Mesodermal cell (in vitro differentiated cells): ENCODE results near the gene BLOC1S1.

Experiments
- H3K27ac ChIP-seq: 2 replicates; pipeline ENCODE4 v1.7.0; 2013; ENCODE audit warnings: mild to moderate bottlenecking, low read depth, low read length, moderate library complexity; ENCODE audit not compliant: severe bottlenecking
- H3K36me3 ChIP-seq: 2 replicates; pipeline ENCODE4 v1.7.1; 2013; ENCODE audit warnings: mild to moderate bottlenecking, low read length, moderate library complexity; ENCODE audit not compliant: control insufficient read depth, insufficient read depth
- H3K4me1 ChIP-seq: one replicate; pipeline ENCODE4 v1.7.1; 2013; ENCODE audit warnings: mild to moderate bottlenecking, low read length; ENCODE audit not compliant: insufficient read depth, control insufficient read depth, poor library complexity, severe bottlenecking
- H3K4me3 ChIP-seq: 2 replicates; pipeline ENCODE4 v1.7.0; 2013; ENCODE audit warnings: low read length, control low read depth, mild to moderate bottlenecking; ENCODE audit not compliant: insufficient read depth, poor library complexity, severe bottlenecking; ENCODE audit errors: extremely low read depth
- H3K9me3 ChIP-seq: 2 replicates; pipeline ENCODE4 v1.7.1; 2013; ENCODE audit warnings: mild to moderate bottlenecking, low read length, moderate library complexity; ENCODE audit not compliant: control insufficient read depth
- WGBS, 2 experiments: methylation state at CpG; one replicate each; pipeline ENCODE4 v1.1.5; 2013; ENCODE audit warnings: missing lambda C conversion rate in 2 of 2; ENCODE audit not compliant: insufficient coverage in 2 of 2; 5-methylcytosine and 5-hydroxymethylcytosine counted together

BLOC1S1 gene

DNA sequence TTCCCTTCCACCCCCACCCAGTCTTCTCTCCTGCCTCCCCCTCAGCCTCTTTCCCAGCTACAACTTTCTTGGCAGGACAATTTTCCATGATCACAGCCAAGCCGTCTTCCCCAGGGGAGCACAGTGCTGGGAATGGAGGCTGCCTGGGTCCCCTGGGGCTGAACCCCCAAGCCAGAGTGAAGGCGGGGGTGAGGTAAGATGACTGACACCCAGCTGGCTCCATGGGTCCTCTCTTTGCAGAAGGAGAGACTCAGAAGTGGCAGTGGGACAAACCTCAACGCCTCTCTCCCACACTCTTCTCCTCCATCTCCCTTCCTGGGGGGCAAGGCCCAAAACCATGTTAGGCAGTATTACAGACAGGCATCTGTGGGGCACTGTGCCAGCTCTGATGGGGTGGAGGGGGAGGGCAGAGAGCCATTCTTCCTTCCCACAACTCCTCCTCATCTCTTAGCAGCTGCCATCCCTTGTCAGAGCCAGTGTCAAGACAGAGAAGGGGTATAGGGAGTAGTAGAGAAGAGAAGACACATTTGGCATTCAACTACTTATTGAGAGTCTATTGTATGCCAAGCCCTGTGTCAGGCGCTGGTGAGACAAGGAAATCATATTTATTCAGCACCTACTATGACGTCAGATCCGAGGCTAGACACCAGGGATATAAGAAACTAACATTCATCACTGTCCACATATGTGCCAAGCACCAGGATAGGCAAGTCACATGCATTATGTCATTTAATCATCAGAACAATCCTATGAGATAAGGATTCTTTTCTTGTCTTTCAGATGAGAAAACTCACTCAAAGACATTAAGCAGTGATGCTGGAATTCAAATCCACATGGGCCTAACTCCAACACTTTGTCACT lies 11.7 kb upstream of the BLOC1S1 start:
- no peak overlapping the region for H3K4me3 ChIP-seq
- 95 to 100% methylated on average over 1 to 4 of the region's 6 CpGs for WGBS, 2 experiments
- H3K27ac ChIP-seq: no peak overlapping the region
- peaks cover 10% of the 10 kb centered on the region for H3K4me1 ChIP-seq
- H3K36me3 ChIP-seq: no peaks in the 10 kb centered on the region
- H3K9me3 ChIP-seq: no peaks in the 10 kb centered on the region

DNA sequence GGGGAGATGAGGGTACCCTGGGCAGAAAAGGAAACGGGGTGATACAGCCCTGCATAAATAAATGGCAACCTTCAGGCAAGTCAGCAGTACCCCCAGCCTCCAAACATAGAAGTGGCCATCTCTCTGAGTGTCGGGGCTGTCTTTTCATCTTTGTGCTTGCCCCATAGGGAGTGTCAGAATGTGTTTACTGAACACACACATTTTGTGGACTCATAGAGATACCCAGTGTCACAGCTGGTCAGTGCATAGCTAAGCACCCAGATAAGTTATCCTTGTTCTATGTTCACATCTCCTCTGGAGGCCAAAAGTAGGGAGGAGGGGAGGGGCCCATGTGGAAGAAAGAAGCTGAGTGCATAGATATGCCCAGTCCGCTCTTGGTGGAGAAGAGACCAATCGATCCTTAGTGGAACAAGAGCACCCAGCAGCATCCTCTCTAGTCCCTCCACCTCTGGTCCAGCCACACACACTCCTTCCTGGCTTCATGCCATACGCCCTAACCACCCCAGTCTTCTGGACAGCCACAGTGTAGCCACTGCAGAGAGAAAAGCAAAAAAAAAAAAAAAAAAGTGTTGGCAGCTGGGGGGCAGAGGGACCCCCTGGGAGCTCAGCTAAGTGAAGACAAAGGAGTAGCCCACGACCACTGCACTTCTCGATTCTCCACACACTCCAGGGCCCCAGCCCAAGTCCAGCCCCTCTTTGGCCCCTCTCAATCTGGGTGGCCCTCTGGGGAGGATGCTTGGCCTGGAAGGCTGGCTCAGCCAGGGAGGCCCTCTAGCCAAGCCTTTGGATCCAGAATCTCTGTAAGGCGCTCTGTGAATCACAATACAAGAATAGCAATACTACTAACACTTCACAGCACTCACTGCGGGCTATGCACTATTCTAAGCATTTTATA lies 10.8 kb upstream of the BLOC1S1 start:
- Histone ChIP-seq H3K36me3 (no peaks in the 10 kb centered on the region), H3K4me1 (peaks cover 14% of the 10 kb centered on the region), H3K4me3 (no peak overlapping the region), H3K9me3 (no peaks in the 10 kb centered on the region), H3K27ac (no peak overlapping the region)
- WGBS, 2 experiments: 76 to 89% methylated on average over 4 to 6 of the region's 9 CpGs

DNA sequence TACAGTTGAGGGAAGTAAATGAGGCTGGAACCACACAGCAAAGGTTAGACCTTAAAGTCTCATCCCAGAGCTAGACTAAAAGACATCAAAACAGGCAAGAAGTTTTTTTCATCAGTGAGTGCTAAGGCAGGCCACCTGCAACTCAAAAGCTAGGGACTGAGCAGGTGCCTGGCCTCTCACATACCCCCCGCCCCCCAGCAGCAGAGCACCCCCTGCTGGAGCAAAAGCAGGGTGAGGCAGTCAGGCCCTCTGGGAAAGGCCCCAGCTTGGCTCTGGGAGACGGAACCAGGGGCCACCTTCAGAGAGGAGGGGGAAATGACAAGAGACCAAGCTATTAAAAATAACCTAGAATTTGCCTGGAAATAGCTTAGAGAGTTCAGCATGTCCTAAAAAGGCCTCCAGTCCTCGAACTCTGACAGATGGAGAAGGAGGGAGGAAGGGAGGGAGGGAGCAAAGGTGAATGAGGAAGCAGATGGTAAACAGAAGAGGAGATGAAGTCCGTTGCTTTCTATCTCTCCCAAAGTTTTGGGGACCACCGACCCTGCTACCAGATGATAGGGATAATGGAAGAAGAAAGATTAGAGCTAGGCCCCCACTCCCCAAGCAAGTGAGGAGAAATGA lies 10.0 kb upstream of the BLOC1S1 start:
- Histone ChIP-seq H3K4me3 (peak overlapping the region; percentile 57), H3K27ac (no peak overlapping the region)

DNA sequence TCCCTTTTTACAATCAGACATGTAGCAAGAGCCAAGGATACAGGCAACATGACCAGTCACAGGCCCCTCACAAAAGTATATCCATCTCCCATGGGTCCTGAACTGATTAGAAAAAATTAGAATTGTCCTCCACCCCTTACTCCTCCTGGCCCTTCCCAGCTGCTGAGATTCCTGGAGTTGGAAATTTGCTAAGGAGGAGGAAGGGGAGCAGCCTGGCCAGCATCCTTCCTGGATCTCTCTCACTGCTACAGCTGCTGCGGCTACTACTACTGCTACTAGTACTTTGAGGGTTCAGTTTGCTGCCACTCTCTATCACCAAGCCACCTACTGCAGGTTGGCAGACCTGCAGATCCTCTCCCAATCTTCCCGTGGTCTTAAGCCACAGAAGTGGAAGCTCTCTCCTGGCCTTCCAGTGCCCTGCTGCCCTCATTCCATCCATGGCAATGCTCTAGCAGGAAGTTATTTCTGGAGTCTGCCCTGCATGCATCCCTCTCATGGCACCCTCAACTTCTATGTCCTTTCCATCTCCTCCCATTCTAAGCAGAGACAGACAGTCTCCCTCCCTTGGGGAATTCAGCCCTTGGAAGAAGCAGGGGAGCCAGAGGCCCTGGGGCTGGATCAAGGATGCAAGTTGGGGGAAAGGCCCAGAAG lies 9.2 kb upstream of the BLOC1S1 start:
- 44 to 47% methylated on average over 2 of the region's 2 CpGs for WGBS, 2 experiments
- H3K27ac ChIP-seq: no peak overlapping the region
- H3K4me1 ChIP-seq: peaks cover 14% of the 10 kb centered on the region
- H3K36me3 ChIP-seq: no peaks in the 10 kb centered on the region
- H3K9me3 ChIP-seq: no peaks in the 10 kb centered on the region
- peak overlapping the region; percentile 57 for H3K4me3 ChIP-seq

More for the DNA sequence above, 10.0 kb upstream of the BLOC1S1 start:
- peaks cover 14% of the 10 kb centered on the region for H3K4me1 ChIP-seq
- no peaks in the 10 kb centered on the region for H3K9me3 ChIP-seq
- H3K36me3 ChIP-seq: no peaks in the 10 kb centered on the region
- 17 to 40% methylated on average over 1 to 3 of the region's 5 CpGs for WGBS, 2 experiments

DNA sequence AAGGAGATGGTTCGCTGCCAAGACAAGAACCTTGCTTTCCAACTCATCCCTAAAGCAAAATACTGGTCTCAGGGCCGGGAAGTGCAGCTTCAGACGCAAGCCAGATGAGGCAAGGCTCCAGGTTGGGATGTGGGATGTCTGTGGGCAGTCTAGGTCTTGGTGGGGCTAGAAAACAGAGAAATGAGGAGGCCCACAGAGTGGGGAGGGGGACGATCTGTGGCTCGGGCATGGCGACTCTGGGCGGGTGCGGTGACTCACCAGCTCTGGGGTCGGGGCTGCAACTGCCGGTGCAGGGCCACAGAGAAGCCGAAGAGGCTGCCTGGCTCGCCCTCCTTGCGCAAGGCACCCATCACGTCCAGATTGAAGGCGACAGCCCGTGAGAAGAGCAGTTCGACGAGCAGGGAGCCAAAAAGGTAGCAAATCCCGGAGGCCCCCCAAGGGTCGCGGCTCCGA lies 8.6 kb upstream of the BLOC1S1 start:
- Histone ChIP-seq H3K9me3 (no peaks in the 10 kb centered on the region), H3K4me3 (peak overlapping the region; percentile 57), H3K27ac (no peak overlapping the region), H3K4me1 (peaks cover 14% of the 10 kb centered on the region), H3K36me3 (no peaks in the 10 kb centered on the region)
- WGBS, 2 experiments: 1% methylated on average over 20 to 21 of the region's 22 CpGs

DNA sequence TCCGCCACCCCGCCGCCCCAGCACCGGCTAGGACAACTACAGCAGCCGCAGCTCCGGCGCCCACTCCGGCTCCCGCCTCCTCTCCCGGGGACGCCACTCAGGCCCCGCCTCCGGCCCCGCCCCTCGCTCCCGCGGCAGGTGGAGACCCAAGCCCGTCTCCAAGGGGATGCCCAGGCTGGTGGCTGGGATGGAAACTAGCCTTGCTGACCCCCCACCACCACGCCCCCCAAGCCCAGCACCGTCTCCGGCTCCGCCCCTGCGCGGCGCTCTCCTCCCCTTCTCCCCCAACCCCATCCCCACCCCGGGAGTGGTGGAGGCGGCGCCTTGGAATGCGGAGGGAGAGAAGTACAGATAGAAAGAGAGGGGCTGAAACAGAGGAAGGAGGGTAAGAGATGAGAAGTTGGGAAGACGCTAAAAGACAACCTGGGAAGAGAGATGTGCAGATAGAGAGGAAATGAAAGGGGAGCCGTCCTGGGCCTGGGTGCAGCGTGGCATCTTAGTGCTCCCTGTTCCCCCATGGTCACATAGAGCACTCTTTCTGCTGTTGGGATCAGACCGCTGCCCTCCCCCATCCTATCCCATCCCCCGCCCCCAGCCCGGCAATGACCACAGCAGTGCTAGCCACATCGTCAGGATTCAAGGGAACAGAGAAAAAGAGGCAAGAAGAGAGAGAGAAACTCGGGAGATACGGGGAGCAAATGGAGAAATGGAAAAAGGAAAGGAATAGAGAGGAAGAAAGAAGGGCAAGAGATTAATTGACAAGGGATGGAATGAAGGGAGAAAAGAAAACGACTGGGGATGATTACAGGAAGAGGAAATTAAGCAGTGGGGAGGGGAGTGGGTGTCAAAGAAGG lies 7.8 kb upstream of the BLOC1S1 start, which contains the start of gene ITGA7:
TSS of gene ITGA7 (minus strand) at position 64 of the 854 bp plus-strand sequence. CDS start 222 bp downstream, outside the sequence.
- 0% methylated on average over 13 to 18 of the region's 39 CpGs for WGBS, 2 experiments
- H3K9me3 ChIP-seq: no peaks in the 10 kb centered on the region
- H3K4me1 ChIP-seq: peaks cover 14% of the 10 kb centered on the region
- peak within 1 kb of the TSS; percentile 8 for H3K27ac ChIP-seq
- no peaks in the 10 kb centered on the region for H3K36me3 ChIP-seq
- peak within 1 kb of the TSS; percentile 57 for H3K4me3 ChIP-seq

DNA sequence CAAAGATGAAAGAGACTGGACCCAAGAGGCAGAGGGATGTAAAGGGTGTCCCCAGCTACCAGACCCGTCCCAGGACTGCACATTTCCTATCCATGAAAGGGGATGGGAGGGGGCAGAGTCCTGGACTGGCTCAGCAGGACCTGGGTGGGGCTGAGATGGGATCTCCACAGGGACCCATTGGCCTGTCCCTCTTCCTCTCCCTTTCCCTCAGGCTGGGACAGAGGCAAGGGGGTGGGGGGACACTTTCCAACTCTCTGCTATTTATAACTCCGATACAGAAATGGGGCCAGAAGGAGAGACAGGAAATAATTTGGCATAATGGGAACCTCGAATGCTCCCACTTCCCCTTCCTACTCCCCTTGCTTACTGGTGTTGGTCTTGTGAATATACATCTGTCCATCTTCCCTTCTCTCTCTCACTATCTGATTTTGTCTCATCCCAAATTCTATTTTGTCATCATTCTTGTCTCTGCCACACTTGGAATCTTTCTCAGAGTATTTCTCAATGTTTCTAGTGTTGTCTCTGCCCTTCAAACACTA lies 7.1 kb upstream of the BLOC1S1 start:
- 20 to 50% methylated on average over 1 of the region's 3 CpGs for WGBS, 2 experiments
- H3K4me1 ChIP-seq: peaks cover 14% of the 10 kb centered on the region
- no peaks in the 10 kb centered on the region for H3K36me3 ChIP-seq
- no peak overlapping the region for H3K27ac ChIP-seq
- no peaks in the 10 kb centered on the region for H3K9me3 ChIP-seq
- H3K4me3 ChIP-seq: peak overlapping the region; percentile 57

DNA sequence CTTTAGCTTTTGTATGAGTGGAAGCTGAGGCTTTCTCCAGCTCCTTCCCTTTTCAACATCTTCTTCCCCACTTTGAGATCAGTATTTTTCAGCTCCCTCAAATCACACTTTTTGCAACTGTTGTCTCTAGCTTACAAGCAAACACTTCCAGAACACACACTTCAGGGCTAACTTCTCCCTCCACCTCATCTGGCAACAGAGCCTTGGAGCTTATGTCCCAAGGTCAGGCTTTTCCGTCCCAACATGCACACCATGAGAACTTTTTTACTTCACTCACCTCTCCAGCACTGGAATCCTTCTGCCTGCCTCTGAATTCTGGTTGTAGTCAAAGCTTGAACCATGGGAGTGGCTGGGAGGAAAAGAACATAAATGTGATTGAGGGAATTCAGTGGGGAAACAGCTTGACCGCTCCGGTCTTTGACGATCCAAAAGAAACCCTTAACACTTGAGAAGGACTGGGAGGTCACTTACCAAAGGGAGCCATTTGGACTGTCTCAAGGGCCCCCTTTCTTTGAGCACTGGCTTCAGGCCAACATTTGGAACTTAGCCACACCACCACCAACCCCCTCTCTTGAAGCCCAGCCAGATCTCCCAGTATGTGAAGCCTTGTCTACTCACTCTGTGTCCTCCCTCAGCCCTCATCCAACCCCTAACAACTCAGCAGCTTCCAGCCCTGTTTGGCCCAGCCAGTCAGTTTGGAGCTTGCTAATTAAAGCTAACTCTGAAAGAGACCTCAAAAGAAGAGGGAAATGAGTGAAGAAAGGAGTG lies 3.9 kb upstream of the BLOC1S1 start:
- WGBS, 2 experiments: 100% methylated on average over 1 to 3 of the region's 4 CpGs
- H3K27ac ChIP-seq: no peak overlapping the region
- peaks cover 18% of the 10 kb centered on the region for H3K4me1 ChIP-seq
- no peak overlapping the region for H3K4me3 ChIP-seq
- H3K36me3 ChIP-seq: no peaks in the 10 kb centered on the region
- H3K9me3 ChIP-seq: no peaks in the 10 kb centered on the region
